AG10803 (cell line): ENCODE results near the gene SLC2A6.

Experiments used
- DNase-seq: peaks from one replicate; pipeline ENCODE4 v3.0.0; 2010; ENCODE audit warnings: low read depth
- H3K4me3 ChIP-seq: 2 replicates; pipeline ENCODE4 v1.5.1; 2011; ENCODE audit warnings: mild to moderate bottlenecking, low read length, control low read depth
- CTCF ChIP-seq: conservative IDR thresholded peaks from 2 replicates; pipeline ENCODE4 v1.5.1; 2011; ENCODE audit warnings: mild to moderate bottlenecking, low read length, control low read depth, inconsistent platforms

The SLC2A6 gene

GRCh38 chr9:133468777-133469421, 10.0 kb downstream of the SLC2A6 start:
- TF ChIP-seq CTCF = no peak
- no peak for DNase-seq
- H3K4me3 ChIP-seq = no peak overlapping the region

- no peak for DNase-seq
- no peak overlapping the region for H3K4me3 ChIP-seq
- no peak for TF ChIP-seq CTCF
Measured at GRCh38 chr9:133468374-133468773, 10.5 kb downstream of the SLC2A6 start.

- TF ChIP-seq CTCF = no peak
- no peak for DNase-seq
- H3K4me3 ChIP-seq = no peak overlapping the region
Measured at GRCh38 chr9:133467101-133467500, 11.8 kb downstream of the SLC2A6 start.

- no peak overlapping the region for H3K4me3 ChIP-seq
- no peak for TF ChIP-seq CTCF
- DNase-seq = no peak
Measured at GRCh38 chr9:133465984-133466383, 12.9 kb downstream of the SLC2A6 start.

- DNase-seq = no peak
- H3K4me3 ChIP-seq = no peak overlapping the region
- TF ChIP-seq CTCF = no peak
Measured at GRCh38 chr9:133464638-133465037, 14.3 kb downstream of the SLC2A6 start.

GRCh38 chr9:133463864-133464615, 14.9 kb downstream of the SLC2A6 start:
- H3K4me3 ChIP-seq = no peak overlapping the region
- no peak for TF ChIP-seq CTCF
- no peak for DNase-seq
